ENCODE results near the gene SESTD1.
"Not testable (repeated sequence)": the region's sequence is repeated elsewhere in the genome, so short reads cannot be mapped to it uniquely, and the experiment has no call there.

SESTD1 gene

DNA sequence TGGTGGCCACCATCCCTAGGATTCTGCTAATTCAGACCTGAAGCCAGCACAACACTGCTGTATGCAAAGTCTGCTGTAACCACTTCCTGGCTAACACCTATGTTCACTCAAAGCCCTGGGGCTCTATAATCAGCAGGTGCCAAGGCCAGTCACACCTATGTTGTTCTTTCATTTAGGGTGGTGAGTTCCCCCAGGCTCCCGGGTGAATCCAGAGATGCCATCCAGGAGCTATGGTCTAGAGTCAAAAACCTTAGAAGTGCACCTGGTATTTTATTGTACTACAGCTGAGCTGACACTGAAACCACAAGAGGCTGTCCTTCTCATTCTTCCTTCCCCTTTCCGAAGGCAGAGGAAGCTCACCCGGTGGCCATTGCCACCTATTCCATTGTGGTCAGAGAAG is 168.5 kb downstream of the SESTD1 start:
- no peak for DNase-seq

GRCh38 chr2:179092912-179093311 is 171.7 kb downstream of the SESTD1 start:
- not testable (repeated sequence) for DNase-seq

DNA sequence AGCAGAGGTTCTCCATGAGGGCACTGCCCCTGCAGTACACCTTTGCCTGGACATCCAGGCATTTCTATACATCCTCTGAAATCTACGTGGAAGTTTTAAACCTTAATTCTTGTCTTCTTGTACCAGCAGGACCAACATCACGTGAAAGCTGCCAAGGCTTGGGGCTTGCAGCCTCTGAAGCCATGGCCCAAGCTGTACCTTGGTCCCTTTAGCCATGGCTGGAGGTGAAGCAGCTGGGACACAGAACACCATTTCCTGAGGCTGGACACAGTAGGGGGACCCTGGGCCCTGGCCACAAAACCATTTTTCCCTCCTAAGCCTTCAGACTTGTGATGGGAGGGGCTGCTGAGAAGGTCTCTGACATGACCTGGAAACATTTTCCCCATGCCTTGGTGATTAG is 181.9 kb downstream of the SESTD1 start:
- no peak for DNase-seq

- no peak for DNase-seq
Measured at GRCh38 chr2:179081954-179082353, 182.7 kb downstream of the SESTD1 start.

DNA sequence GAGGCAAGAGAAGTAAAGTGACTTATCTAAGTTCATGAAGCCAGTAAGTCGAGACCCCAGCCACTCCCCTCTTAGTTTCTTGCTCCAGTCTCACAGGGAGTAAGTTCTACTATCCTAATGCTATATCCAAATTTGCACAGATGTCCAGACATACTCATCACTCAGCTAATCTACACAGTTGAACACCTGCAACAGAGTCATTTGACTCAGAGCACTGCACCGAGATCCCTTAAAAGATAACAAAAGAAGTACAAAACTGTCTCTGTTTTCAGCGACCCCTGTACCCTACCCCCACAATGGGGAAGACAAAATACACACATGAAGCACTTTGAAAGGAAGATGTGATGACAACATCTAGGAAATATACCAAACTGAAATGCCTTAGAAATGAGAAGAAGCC is 192.1 kb downstream of the SESTD1 start:
- DNase-seq = no peak

GRCh38 chr2:179071810-179072355 is 192.7 kb downstream of the SESTD1 start:
- no peak for DNase-seq

- no peak for DNase-seq
Measured at GRCh38 chr2:179070895-179071294, 193.7 kb downstream of the SESTD1 start.

DNA sequence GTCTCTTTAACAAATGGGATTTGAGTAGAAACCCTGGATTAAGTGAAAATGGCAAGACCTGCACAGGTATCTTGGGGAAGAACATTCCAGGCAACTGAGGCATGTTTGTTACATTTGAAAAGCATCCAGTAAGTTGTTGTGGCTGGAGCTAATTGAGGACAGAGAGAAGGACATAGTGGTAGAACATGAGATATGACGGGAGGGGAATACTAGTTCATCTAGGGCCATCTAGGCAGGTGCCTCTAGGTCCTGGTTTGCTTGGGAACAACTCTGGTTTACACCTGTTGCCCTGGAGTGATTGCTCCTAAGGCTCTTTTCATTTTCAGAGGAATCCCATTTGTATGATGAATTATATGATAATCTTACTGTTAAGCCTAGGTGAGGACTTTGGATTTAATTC is 194.9 kb downstream of the SESTD1 start:
- DNase-seq = no peak

DNA sequence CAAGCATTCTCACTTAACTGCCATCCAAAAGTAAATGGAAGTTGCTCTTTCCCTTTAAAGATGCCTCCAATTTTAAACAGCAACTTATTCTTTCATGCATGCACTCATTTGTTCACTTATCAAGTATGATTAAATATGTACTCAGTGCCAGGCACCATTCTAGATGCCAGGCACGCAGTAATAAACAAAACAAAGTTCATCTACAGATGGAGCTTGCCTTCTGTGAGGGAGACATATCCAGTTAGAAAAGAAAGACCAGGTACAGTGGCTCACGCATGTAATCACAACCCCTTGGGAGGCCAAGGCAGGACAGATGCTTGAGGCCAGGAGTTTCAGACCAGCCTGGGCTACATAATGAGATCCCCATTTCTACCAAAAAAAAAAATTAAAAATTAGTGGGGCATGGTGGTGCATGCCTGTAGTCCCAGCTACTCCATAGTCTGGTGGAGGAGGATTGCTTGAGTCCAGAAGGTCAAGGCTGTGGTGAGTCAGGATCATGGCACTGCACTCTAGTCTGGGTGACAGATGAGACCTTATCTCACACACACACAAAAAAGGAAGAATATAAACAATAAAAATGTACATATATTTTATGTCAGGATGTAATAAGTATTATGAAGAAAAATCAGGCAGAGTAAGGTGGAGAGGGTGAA is 195.5 kb downstream of the SESTD1 start:
- DNase-seq = no peak

DNA sequence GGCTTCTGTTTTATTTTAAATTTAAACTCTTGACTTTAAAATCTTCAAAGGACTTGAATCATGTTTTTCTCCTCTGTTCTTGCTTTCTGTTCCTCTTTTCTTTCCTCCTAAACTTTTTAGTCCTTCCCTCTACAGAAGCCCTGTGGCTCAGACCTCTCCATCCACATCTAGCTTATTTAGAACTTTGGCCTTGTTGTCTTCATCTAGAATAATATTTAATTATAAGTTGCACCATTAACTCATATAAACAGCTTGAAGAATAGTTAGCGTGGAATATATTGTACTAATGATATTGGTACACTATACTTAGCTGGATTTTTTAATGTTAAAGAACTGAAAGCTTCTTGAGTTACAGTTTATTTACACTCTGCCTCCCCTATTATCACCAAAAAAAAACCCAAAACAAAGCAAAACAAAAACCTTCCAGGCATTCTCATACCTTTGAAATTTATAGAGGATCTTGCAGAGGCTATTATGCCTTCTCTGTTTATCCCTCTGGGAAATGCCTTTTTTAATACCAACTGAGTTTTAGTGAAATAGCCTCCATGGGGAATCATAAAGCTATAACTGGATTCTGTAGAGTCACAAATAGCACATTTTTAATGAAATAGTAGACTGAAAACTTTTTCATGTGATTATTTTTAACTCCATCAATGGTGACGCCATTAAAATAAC is 205.5 kb downstream of the SESTD1 start:
- no peak for DNase-seq

- DNase-seq = no peak
Measured at GRCh38 chr2:179057737-179058136, 206.9 kb downstream of the SESTD1 start.

DNA sequence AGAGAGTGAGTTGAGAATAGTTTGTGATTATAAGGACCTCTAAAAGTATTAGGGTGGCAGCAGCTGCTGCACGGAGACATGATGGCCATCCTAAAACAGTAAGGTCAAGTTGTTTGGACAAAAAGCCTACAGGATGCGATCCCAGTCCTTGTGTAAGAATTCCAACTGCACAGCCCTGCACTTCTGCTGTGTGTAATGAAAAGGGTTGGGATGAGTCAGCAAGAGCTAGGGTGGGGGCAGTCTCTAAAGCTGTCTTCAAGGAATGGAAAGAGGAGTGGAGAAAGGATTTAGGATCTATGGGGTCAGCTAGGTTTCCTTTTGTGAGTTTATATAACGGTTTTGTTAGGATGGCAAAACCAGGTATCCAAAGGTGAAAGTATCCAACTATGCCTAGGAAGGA is 211.1 kb downstream of the SESTD1 start:
- DNase-seq = not testable (repeated sequence)
